Urothelium cell line (cell line): Measurements from ENCODE around the gene BLVRA.
A peak's percentile ranks its signal among the peaks of the same experiment; 100 is the strongest.

Experiments used
- DNase-seq: peaks from one replicate; pipeline ENCODE4 v3.0.0; 2011; ENCODE audit warnings: low spot score, mixed read lengths
- FAIRE-seq: peaks from 2 replicates; lab custom pipeline; 2011; peaks lifted over from hg19 to GRCh38; lab: Jason Lieb, UNC

The BLVRA gene

DNA sequence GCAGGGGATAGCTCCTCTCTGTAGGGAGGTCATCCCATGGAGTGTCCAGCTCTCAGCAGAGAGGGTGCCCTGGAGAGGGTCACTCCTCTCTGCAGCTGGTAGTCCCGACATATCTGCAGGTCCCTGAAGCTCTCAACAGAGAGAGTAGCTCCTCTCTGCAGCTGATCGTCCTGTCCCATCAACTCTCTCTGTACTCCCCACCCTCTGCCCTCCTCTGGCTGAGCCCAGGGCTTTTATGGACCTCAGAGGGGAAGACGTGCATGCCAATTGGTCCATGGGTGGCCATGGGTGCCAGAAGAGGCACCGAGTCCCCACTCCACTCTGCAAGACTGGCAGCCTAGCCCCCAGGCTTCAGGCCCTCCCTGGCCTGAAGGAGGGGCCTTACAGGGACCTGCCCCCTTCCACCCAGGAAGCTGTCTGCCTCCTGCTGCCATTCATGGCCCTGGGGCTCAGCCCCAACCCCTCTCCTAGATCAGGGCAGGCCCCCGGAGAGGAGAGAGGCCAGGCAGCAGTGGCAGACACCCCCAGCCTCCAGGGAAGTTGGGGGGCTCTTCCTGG lies 9.0 kb upstream of the BLVRA start:
- no peak for FAIRE-seq
- DNase-seq, result no peak

DNA sequence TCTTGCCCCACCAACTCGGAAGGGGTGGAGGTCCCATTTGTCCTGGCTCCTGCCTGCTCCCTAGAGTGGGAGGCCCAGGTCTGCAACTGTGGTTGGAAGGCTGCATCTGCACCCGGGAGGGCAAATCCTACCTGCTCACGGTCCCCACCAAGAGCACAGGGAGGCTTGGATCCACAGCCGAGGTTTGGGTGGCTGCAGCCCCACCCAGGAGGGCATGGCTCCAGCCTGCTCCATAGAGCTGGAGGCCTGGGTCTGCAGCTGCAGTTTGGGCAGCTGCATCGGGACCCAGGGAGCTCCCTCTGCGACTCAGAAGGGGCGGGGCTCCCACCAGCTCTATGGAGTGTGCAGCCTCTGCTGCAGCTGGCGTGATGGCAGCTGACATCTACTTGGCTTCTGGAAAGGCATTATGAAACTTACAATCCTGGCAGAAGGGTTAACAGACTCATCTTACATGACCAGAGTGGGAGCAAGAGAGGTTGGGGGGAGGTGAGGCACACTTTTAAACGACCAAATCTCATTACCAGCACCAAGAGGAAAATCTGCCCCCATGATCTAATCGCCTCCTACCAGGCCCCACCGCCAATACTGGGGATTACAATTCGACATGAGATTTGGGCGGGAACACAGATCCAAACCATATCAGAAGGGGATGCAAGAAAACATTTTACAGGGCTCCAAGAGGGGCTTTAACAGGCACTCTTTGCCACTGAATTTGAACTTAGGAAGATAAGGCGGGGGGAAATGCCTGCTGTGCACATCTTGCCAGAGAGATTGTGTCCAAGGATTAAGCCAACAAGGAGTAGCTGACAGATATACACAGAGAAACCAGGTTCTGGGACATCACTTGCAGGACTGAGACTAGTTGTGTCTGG lies 8.2 kb upstream of the BLVRA start:
- FAIRE-seq (no peak), DNase-seq (no peak)

DNA sequence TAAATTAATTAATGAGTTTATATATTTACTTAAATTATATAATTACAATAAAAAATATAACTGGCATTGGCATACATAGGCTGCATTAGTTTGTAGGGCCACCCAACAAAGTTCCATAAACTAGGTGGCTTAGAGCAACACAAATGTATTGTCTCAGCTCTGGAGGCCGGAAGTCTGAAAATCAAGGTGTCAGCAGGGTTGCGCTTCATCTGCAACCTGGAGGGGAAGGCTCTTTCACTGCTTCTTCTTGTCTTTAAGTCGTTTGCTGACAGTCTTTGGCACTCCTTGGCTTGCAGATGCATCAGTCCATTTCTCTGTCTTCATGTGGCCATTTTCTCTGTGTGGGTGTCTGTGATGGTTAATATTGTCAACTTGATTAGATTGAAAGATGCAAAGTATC lies 6.1 kb upstream of the BLVRA start:
- FAIRE-seq (no peak), DNase-seq (no peak)

DNA sequence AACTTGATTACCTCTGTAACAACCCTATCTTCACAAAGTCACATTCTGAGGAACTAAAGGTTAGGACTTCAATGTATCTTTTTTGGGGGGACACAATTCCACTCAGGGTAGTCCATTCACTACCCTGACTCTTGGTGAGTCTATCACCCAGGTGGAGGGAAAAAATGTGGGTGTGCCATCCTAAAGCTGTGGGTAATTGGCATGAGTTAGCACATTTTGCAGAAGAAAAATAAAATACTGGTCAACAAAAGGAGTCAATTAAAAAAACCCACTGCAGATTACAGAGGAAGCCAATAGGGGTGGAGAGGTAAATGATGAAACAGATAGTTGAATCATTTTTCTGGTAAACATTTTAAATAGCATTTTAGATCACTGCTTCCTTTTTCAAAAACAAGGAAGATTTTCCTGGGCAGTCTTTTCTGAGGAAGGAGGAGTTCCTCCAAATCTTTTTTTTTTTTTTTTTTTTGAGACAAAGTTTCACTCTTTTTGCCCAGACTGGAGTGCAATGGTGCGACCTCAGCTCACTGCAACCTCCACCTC lies 5.1 kb upstream of the BLVRA start:
- FAIRE-seq (no peak), DNase-seq (no peak)

DNA sequence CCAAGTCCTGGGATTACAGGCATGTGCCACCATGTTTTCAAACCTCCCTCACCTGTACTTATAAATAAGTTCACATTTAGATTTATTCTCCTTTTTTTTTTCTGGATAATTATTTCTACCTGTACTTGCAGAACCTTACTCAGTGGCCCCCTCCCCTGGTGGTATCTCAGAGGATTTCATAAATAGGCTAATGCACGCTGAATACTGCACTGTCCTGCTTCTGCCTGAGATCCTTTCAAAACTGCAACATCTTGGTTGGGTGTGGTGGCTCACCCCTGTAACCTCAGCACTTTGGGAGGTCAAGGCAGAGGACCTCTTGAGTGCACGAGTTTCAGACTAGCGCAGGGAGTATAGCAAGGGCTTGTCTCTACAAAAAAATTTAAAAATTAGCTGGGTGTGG lies 4.6 kb upstream of the BLVRA start:
- FAIRE-seq, result no peak
- DNase-seq, result no peak

DNA sequence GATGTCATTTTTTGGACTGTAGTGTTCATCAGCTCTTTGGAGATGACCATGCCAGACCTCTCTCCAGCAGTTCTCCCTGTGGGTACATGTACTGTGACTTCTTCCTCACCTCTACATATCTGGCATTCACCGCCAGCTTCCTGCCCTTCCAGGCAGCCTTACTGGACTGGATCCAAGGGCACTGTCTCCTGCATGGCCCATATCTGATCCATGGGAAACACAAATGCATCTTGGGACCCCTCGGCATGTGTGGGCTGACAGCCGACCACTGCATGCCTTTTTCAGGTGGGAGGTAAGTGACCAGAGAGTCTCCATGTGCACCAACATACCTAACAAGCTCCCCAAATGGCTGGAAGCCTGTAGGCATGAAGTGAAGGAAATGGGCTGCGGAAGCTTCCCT lies 3.9 kb upstream of the BLVRA start:
- DNase-seq (no peak), FAIRE-seq (no peak)

DNA sequence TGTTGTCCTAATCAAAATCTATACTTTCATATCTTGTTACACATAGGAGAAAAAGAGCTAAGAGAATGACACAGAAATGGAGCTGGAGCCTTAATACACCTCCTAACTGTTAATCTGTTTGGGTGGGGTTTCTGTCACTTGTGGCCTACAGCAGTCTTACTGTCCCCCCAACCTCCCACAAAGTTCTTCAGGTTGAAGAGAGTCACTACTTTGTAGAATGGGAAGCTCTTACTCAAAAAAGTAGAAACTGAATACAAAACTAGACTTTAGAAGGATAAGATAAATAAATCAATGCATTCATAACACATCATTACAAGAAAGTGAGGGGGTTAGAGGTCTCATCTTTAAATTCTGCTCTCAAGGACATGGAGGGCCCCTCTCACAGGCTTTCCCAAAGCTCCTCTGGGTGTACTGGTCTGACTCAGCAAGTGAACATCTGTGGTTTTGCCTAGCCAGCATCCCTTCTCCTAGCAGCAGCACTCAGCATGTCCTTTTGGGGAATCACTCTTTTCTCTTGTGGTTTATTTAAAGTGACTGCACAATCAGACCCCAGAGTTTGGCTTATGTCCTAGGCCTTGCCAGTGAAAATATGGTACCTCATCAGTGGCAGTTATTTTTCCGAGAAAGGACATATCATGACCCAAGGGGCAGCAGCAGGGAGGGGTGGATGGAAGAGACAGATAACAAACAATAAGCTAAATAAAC lies 2.0 kb upstream of the BLVRA start:
- peak; percentile 81 for DNase-seq

DNA sequence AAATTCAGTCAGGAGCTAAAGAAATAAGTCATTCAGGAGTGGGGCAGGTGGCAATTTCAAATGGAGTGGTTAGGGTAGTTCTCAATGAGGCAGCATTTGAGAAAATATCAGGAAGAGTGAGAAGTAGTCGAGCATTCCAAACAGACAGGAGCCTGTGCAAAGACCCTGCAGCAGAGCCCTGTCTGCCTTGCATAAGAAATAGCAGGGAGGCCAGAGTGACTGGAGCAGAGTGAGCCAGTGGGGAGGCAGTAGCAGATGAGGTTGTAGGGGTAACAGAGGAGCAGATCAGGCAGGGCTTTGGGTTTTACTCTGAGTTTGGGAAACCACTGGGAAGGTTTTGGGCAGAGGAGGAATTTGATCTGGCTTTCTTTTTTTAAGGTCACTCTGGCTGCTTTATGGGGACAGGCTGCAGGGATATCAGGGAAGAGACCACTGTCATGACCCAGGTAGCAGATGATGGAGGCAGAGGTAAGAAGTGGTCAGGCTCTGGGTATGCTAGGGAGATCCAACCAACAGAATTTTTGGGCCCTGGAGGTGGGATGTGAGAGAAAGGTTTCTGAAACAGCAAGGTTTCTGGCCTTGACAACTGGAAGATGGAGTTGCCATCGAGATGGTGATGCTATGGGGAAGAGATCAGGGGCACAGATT lies 1.3 kb upstream of the BLVRA start:
- DNase-seq (no peak), FAIRE-seq (no peak)

More for the DNA sequence above, 2.0 kb upstream of the BLVRA start:
- FAIRE-seq, result no peak

DNA sequence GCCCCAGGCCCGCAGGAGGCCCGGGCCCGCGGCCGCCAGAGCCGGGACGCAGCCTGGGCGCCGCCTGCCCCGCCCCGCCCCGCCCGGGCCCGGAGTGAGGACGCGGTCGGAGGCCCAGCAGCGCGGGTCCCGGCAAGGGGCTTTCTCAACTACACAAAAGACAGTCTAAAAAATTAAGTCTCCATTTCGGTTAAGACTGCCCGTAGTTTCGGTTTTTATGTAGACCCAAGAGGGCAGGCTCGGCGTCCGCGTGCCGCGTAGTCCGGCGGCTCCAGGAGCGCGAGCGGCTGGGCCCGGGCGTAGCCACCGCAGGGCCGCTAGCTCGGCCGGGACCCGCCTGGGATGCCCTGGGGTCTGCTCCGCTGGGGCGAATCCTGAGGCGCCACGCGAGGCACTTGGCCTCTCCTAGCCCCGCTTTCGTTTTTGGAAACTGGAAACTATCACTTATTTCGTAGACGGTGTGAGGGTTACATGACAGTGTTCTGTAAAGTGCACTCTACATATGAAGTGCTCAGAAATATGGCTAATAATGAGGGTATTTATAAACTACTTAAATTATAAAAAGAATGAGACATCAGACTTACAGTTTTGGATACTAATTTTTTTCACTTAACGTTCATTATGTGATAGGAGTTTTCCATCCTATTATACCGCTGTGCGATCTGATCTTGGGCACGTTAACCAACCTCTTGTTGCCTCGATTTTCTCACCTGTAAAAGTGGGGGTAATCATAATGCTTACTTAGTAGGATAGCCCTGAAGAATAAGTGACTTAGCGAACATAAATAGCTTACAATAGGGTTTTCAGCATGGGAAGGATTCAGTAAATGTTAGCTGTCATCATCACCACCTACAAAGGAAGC lies 573 bp downstream of the BLVRA start:
- no peak for FAIRE-seq
- DNase-seq, result peak; percentile 67

DNA sequence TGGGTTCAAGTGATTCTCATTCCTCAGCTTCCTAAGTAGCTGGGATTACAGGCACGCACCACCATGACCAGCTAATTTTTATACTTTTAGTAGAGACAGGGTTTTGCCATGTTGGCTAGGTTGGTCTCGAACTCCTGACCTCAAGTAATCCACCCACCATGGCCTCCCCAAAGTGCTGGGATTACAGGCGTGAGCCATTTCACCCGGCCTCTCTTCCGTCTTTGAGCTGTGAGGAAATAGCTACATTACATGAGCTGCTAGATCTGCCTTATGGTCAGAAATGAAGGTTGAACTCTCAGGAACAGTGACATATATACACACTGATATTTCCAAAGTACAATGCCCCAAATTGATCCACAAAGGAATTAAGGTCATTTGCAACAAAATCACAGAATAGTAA lies 2.4 kb downstream of the BLVRA start:
- FAIRE-seq (no peak), DNase-seq (no peak)

DNA sequence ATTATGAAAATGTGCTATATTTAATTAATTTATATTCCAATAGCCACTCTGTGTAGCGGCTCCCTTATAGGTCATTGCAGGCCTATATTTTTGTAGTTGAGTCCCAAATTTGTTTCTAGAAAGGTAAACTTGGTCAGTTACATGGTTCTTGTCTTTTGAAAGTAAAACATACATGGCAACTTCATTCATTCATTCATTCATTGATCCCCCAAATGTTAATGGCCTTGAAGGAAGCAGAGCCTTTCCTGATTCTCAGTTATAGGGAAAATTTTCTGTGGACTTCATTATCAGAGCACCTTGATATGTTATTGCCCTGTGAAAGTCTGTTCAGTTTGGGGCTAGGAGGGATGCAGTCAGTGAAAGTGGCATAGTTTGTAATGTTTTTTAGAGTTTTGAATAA lies 2.9 kb downstream of the BLVRA start:
- DNase-seq, result no peak
- no peak for FAIRE-seq

GRCh38 chr7:43761938-43762692 lies 3.6 kb downstream of the BLVRA start:
- FAIRE-seq, result no peak
- no peak for DNase-seq

DNA sequence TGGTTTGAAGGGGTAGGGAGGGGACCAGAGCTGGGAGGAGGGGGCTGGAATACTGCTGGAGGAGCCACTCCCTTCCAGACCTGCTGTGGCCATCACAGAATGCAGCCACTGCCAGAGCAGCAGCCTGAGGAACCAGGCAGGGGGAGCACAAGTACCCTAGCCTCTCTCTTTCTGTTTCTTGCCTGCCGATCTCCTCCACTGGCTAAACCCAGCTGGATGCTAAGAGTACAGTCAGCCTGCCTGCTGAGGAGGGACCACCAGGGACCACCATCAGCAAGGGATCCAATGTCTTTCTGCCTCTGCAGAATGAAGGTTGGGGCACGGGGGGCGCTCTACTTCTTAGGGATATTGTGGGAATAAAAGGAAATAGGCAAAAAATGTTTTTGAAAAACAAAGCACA lies 4.7 kb downstream of the BLVRA start:
- no peak for FAIRE-seq
- DNase-seq, result no peak

DNA sequence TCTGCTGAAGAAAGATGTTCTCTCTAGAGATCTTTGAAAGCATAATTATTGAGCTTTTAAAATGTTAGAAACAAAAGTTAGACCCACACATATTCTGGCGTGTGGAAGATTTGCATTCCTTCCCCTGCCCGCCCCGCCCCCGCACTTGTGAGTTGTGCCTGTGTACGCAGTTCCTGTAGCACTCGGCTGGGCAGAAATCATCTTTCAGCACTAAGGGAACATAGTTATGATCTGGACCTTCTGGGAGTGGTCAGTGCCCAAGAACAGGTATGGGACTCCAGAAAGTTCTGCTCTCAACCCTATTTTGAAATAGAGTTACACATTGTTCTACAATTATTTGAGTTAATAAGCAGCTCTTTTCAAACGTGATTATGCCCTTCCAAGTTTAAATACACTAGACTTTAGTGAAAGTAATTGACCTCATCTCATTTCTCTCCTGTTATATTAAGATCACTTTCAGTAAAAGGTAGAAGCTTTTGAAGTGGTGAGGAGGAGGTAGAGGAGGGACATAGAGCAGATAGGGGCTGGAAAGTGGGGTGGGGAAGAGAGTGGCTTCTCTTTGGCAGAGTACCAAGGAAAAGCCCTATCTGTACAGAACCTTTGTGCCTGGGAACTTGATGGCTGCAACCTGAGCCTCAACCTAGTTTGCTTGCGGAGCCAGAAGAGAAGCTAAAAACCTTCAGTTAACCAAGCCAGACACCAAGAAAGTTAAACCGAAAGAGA lies 5.7 kb downstream of the BLVRA start:
- DNase-seq (peak; percentile 67), FAIRE-seq (no peak)

GRCh38 chr7:43764807-43765491 lies 6.5 kb downstream of the BLVRA start:
- FAIRE-seq (no peak), DNase-seq (peak; percentile 20)

GRCh38 chr7:43766564-43766963 lies 8.1 kb downstream of the BLVRA start:
- FAIRE-seq (no peak), DNase-seq (no peak)

DNA sequence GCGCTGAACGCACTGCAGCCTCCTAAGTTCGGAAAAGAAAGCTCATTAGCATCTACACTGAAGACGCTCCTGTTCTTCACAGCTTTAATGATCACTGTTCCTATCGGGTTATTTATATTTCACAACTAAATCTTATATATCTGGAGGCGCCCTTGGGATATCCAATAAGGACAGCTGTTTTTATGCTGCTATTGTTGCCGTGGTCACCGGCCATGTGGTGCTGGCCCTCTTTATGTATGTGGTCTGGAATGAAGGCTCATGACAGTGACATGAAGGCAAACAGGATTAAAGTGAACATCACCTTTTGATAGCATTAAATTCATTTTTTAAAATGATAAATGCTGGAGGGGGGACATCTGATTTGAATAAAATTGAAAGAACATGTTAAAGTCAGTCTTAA lies 8.8 kb downstream of the BLVRA start:
- FAIRE-seq (no peak), DNase-seq (no peak)

GRCh38 chr7:43768201-43768886 lies 9.9 kb downstream of the BLVRA start:
- FAIRE-seq, result no peak

More at GRCh38 chr7:43768201-43768886, 9.9 kb downstream of the BLVRA start:
- no peak for DNase-seq
